Hepatic stellate cell (primary cell): ENCODE data around the gene FHIT.
"Not testable (repeated sequence)": the region's sequence is repeated elsewhere in the genome, so short reads cannot be mapped to it uniquely, and the experiment has no call there.

Source experiments
- DNase-seq: peaks from one replicate; pipeline ENCODE4 v3.0.0; 2011; ENCODE audit warnings: low spot score

The FHIT gene

DNA sequence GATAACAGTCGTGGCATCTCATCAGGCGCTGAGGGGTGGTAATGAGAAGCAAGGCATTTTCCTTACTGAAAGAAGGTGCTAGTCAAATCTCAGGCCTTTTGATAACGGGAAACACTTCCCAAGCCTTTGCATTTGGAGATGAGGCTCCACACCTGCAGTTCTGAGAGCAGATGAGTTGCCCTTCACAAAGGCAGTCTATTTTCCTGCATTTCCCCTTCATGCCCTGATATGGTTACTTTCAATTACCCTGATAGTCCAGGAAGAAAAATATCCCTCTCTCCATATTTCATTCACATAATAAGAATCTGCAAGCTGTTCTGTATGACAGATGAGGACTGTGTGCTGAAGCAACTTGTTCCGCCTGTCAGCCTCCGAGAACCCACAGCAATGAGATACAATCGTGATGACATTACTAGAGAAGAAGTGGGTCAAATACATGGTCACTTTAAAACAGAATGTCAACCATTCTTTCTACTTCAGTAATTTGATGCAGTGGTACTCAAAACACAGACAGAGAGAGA is 25.0 kb downstream of the FHIT start:
- DNase-seq, result no peak

DNA sequence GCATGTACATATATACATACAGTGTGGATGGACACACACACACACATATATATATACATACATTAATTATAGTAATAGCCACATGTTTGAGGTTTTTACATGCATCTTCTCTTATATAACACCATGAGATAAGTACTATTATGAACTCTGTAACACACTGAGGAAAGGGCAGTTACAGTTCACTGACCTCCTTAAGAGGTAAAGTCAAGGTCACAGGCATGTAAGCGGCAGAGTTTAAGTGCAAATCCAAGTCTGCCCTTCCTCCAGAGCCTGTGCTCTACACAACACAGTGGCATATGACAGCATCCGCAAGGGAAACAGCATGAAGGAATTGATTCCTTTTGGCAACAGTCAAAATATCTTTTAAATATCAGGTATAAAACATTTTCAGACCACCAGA is 26.4 kb downstream of the FHIT start:
- no peak for DNase-seq

DNA sequence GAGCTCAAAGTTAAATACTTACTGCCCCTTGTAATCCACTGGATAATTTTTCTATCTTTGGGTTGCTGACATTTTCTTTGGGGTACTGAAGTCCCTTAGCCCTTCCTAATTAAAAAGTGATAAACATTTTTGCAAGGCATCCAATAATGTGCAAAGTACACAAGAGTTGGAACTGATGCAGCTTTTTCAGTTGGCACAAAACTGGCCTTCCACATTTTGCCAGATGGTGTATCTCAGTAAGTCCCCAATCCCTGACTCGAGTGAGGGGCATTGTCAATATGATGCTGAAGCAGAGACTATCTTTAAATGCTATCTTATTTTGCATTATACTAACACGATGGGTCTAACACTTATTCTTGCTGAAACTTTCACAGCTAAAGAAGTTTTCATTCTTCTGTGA is 27.8 kb downstream of the FHIT start:
- no peak for DNase-seq

DNA sequence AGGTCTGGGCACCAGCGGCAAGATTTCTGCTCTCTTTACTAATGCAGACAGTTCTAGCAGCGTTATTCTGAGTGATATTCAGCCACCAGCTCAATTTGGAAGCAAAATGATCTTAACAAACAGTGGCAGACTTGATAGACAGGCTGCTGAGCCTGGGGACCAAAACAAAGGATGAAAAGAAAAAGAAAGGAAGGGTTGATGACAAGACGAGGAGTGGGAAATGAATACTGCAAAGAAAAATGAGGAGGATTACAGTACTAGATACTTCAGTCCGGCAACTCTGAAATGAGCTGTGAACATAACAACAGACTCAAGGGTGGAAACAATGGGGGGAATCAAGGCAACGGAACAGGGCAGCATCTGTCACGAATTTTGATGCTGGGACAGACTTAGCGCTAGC is 28.8 kb downstream of the FHIT start:
- no peak for DNase-seq

DNA sequence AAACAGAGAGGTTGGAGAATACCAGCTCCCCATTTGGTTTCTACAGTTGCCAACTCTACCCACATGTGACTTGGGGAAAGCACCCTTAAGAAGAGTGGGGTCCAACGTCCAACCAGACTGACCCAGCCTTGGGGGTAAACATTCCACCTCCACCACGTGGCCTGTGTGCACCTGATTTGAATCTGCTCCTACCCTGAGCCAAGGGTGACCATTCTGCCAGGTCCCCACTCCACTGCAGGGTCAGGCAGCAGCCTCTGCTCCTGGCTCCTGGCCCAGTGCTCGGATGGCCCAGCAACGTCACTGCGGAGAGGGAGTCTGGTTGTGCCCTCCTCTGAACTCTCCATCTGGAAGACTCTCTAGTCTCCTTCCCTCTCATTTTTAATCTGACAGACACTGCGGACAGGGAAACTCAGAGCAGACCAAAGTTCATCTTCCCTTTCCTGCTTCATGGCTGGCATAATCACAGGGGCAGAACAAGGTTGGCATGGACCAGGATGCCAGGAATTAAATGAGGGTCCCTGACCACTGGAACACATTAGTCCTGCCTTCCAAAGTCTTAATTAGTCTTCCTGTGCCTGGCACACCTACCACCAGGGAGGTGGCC is 29.4 kb downstream of the FHIT start:
- DNase-seq, result no peak

DNA sequence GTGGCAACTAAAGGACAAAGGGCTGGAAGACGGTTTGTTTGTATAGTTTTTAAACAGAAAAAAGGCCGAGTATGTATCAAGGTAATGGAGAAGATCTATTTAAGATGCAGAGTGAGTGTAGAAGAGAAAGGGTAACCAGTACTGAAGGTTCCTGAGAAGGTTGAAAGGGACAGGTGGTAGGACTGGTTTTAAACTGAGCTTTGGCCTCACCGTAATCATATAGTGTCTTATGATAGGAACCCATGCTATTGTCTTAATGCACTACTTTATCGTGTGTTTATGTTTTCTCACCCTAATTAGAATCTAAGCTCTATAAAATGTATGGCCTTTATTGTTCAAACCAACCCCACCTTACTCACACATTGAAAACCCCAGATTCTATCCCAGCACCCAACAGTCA is 32.7 kb downstream of the FHIT start:
- no peak for DNase-seq

DNA sequence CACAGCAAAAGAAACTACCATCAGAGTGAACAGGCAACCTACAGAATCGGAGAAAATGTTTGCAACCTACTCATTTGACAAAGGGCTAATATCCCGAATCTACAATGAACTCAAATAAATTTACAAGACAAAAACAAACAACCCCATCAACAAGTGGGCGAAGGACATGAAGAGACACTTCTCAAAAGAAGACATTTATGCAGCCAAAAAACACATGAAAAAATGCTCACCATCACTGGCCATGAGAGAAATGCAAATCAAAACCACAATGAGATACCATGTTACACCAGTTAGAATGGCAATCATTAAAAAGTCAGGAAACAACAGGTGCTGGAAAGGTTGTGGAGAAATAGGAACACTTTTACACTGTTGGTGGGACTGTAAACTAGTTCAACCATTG is 35.1 kb downstream of the FHIT start:
- DNase-seq, result not testable (repeated sequence)

DNA sequence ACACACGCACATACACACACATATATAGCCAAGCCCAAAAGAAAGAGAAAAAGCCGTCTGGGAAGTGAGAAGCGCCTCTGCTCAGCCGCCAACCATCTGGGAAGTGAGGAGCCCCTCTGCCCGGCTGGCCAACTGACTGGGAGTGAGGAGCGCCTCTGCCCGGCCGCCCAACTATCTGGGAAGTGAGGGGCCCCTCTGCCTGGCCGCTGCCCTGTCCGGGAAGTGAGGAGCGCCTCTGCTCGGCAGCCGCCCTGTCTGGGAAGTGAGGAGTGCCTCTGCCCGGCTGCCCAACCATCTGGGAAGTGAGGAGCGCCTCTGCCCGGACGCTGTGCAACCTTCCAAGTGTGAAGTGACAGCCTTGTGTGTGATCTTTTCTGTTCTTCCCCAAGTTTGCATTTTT is 49.2 kb downstream of the FHIT start:
- DNase-seq, result no peak

DNA sequence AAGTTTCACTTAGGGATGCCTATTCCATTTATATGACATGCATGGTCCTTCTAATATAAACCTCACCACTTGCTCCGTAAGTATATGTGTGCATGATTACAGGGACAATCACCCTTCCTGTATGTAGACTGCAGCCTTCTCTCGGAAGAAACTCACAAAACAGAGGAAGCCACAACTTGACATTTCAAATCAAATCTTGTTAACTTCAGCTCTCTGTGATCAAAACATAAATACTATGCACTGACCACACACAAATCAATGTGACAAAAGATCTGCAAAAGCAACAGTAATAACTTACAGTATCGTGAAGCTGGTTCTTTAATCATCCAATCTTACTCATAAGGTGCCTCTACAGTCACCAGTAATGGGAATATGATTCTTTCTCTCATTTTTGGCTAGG is 50.2 kb downstream of the FHIT start:
- DNase-seq, result no peak

DNA sequence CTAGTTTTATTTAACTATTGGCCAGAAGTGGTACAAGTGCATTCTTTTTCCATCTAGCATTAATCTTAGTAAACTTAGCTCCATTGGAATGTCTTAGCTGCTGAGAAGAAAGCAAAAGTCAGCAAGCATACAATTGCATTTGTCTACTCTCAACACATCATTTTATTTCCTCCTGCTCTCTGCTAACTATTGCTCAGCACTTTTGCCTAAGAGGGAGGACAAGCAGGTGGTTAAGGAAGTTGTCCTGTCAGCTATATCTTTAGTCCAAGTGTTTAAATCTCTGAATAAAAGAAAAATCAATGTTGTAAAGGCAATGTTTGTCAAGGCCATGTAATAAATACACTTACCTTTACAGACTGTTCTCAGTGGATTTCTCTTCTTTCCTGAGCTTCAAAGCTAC is 51.0 kb downstream of the FHIT start:
- DNase-seq, result no peak

DNA sequence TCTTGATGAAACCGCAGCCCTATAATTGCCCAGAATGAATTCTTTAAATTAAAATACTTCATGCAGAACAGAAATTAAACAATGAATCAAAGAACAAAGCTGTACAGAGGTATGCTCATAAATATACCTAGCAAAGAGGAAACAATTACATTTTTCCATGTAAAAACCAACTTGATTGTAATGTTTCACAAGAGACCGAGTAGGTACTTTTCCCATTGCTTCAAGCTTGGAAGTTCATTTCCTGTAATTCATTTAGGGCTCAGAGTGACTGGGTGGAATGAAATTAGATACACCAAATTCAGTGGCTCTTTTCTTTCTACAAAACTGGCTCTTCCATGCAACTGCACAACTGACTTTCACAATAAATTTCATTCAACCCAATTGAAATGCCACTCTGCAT is 51.4 kb downstream of the FHIT start:
- DNase-seq, result no peak

DNA sequence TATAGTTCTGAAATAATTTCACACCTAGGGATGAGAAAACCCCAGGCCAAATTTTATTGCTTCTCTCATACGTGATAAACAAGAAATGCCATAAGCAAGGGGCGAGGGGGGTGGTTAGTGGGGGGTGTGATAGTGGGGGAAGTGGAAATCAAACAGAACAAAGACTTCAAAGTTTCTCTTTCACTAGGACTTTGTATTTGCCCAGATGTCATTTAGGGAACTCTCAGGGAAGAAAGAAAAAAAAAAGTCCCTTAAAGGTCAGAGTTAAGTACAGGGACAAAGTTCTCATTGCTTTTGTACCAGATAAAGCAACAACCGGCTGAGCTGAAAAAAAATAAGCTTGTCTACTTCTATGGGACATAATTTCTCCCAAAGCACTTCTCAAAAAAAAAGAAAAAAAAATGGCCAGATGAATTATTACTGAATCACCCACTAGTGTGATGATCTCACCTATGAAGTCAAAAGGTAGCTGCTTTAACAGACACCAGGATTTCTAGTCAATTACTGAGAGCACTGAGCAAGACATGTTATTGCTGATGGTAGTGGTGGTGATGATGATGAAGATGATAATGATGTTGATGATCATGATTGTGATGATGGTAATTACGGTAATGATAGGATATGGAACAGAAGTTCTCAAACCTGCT is 56.2 kb downstream of the FHIT start:
- DNase-seq, result no peak

DNA sequence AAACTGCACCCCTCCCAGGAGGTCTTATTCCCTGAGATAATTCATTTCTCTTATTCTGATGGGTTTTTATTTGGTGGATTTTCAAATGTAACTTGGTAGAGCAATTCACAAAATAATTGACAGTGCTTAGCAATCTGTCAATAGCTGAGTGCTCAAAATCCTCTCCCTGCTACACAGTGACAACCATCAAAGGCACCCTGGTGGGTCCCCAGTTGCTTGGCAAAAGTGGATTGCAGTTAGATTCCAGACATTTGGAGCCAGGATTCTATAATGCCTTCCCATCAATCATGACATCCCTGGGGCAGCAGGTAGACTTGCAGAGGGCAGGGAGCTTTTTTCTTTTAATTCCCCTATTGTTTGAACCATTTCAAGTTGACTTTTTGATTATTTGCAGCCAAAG is 59.0 kb downstream of the FHIT start:
- DNase-seq, result no peak

DNA sequence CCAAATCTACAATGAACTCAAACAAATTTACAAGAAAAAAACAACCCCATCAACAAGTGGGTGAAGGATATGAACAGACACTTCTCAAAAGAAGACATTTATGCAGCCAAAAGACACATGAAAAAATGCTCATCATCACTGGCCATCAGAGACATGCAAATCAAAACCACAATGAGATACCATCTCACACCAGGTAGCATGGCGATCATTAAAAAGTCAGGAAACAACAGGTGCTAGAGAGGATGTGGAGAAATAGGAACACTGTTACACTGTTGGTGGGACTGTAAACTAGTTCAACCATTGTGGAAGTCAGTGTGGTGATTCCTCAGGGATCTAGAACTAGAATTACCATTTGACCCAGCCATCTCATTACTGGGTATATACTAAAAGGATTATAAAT is 61.0 kb downstream of the FHIT start:
- not testable (repeated sequence) for DNase-seq

DNA sequence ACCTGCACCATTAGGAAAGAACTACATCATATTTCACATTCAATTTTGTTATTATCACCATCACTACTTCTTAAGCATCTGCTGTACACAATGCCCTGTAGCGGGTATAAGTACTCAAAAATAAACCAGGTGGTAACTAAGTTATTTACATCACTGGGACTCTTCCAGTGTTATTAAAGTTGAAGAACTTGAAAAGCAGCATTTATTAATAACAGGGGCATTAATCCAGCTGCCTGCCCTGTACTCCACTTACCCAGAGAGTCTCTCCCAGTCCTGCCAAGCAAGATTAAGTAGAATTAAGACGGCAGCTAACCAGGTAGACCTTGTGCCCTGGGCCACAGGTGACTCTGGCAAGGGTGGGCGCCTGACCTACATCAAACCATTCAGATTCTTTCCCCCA is 65.2 kb downstream of the FHIT start:
- no peak for DNase-seq

DNA sequence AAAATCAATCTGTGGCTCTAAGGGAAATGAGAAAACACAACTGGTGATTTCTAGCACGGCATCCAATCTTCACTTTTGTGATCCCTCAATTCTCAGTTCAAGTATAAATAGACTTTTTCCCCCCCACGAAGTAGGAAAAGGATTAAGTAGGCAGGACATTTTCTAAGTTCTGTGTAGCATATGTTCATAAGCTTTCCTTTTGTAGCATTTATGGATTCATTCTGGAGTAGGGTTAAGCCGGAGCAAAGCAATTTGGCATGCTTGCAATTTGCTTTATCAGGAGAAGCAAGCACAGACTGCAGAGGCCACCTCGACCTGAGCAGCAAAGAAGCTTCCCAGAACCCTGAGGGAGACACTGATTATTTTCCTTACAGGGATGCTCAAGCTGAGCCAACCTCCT is 66.3 kb downstream of the FHIT start:
- DNase-seq, result no peak

DNA sequence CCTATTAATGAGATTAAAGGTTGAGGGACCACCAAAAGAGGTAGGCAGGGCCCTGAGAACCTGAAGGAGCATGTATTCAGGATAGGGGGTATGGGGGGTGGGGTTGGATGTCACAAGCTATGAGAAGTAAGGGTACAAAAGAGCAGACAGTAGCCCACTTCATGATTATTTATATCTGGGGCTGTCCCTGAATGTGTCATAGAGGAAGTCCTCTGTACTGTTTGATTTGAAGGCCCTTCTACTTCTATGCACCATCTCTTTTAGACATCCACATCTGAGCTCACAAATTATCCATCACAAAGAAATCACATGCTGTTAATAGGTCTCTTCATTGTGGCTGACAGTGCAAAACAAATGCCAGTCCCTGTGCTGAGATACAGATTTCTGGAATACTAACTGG is 68.6 kb downstream of the FHIT start:
- DNase-seq, result no peak

DNA sequence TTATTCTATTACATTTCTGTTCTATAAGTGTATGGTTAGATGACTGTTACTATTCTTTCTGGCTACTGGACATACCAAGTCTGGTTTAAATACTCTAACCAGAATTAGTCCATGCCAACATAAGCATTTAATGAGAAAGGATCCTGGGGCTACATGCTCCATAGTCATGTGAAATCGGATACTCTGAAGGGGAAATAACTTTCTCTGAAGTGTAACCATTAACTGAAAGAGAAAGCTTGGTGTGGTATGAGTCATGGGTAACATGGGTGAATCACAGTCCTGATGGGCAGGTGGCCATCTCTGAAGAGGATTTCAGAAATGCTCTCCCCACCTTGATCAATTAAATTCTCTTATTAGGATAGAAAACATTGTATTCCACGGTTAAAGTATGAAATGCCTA is 69.4 kb downstream of the FHIT start:
- no peak for DNase-seq

DNA sequence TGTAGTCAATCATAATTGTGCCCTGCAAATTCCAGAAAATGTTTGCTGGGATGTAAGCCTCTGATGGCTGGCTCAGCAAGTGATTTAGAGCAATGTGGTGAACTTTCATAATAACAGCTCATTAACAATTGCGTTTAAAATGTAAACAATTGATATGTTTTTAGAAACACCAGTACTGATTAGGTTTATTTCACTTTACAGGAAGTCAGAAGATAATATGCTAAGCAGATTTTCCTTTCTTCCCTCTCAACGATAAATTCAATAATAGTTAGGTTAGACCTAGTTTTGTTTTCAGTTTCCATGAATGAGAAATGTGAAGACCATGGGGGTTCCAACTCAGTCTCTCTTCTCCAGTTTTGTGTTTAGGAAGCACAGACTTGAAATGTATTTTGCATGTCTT is 71.0 kb downstream of the FHIT start:
- DNase-seq, result no peak

DNA sequence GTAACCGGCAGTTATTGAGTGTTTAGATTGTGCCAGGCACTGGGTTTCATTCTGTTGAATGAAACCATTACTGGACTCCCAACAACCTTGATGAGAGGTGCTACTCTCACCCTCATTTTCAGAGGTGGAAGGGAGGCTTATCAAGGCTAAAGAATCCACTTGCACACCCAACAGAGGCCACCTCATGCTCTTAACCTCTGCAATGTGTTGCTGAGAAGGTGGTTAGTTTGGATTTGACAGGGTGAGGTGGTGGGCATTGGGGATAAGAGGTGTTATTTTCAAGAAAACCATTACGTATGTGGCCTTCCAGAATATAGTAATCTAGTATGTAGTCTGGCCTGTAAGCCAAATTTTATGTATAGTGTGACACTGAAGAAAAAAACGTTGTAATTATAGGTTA is 73.1 kb downstream of the FHIT start:
- DNase-seq, result no peak

DNA sequence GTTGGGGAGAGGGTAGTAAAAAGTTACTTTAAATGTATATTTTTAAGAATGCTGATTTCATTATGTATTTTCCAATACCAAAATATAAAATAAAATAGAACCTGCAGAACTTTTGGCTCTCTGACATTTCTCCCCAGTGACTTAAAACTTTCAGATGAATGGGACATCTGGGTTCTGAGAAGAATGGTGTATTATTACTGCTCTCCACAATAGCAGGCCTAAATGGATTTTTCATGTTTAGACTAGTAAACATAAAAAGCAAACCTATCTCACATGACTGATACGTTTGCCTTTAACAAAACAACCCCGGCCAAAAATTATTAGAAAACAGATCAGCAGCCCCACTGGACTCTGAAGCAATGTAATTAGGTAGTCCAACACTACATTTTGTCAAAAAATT is 73.8 kb downstream of the FHIT start:
- no peak for DNase-seq

DNA sequence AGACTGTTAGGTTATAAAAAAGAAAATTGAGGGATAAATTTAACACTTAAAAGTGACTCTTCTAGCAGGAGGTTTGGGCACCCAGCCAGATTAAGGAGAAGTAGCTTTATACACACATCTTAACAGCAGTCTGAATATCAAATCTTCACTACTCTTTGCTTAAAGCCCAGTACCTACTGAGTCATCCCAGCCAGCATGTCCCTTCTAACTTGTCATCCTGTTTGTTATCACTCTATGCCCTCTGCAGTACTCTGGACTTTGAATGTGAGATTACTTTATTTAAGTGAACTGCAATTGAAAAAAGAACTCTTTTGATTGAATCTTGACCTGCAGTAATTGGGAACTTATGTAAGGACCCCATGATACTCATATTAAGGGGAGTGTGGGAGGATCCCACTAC is 77.6 kb downstream of the FHIT start:
- no peak for DNase-seq

DNA sequence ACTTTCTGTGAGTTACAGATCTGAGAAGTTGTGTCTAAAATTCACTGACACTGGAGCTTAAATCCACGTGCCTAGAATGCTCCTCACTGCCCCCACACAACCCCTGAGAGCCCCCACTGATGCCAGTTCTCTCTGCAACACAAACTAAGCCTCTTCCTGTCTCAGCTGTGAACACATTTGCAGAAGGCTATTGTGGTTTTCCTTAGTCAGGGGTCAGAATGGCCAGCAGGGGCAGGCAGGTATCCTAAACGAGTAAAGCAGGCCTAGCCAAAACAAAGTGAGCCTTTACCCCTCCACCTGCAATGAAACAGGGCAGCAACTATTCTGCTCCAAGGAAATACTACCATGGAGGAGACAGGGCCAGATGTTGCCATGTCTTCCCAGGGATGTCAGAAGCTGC is 78.6 kb downstream of the FHIT start:
- DNase-seq, result no peak

DNA sequence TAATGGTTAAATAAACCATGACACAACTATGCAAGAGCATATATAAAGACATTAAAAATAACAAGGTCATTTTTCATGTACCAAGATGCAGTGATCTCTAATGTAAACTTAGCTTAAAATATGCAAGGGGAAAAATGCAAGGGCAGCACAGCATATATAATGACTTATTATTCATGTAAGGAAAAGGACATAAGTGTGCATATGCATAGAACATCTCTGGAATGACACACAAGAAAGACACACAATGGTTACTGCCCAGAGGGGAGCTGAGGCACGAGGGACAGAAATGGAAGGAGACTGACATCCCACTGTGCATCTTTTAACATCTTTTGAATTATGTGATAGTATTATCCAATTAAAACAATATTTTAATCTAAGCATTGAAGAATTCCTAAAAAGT is 79.0 kb downstream of the FHIT start:
- DNase-seq, result no peak
